WERI-Rb-1 (cell line): ENCODE results near the gene CDHR3.

Experiments used
- DNase-seq: peaks from one replicate; pipeline ENCODE4 v3.0.0-alpha.2; 2020
- H3K27ac ChIP-seq: fragments of 250-450 bp; sonication (Bioruptor Pico); 2 replicates; pipeline ENCODE4 v1.5.1; 2020; ENCODE audit warnings: mild to moderate bottlenecking, moderate library complexity
- H3K27me3 ChIP-seq: fragments of 250-450 bp; sonication (Bioruptor Pico); 2 replicates; pipeline ENCODE4 v1.5.1; 2021; ENCODE audit warnings: mild to moderate bottlenecking, low read depth, moderate library complexity; ENCODE audit not compliant: insufficient read depth, severe bottlenecking
- H3K36me3 ChIP-seq: fragments of 250-450 bp; sonication (Bioruptor Pico); 2 replicates; pipeline ENCODE4 v1.5.1; 2020; ENCODE audit warnings: mild to moderate bottlenecking, moderate library complexity
- H3K4me3 ChIP-seq: 2 replicates; pipeline ENCODE4 v1.5.1; 2011; ENCODE audit warnings: low read depth, mild to moderate bottlenecking, control low read depth, low read length
- H3K9me3 ChIP-seq: fragments of 250-450 bp; sonication (Bioruptor Pico); 2 replicates; pipeline ENCODE4 v1.5.1; 2021; ENCODE audit warnings: mild to moderate bottlenecking, moderate library complexity; ENCODE audit not compliant: severe bottlenecking
- CTCF ChIP-seq: IDR thresholded peaks from 2 replicates; pipeline ENCODE4 v1.5.1; 2011; ENCODE audit warnings: low read depth, mild to moderate bottlenecking, control low read depth, inconsistent platforms, low read length

CDHR3 gene

GRCh38 chr7:105992905-105993304 lies 29.8 kb downstream of the CDHR3 start:
- no peaks in the 10 kb centered on the region for H3K27me3 ChIP-seq
- H3K27ac ChIP-seq, result no peak overlapping the region
- no peak for TF ChIP-seq CTCF
- no peaks in the 10 kb centered on the region for H3K36me3 ChIP-seq
- H3K4me3 ChIP-seq, result no peak overlapping the region
- no peak for DNase-seq
- no peaks in the 10 kb centered on the region for H3K9me3 ChIP-seq

GRCh38 chr7:105996860-105997737 lies 34.0 kb downstream of the CDHR3 start:
- H3K27me3 ChIP-seq, result no peaks in the 10 kb centered on the region
- no peak for DNase-seq
- H3K4me3 ChIP-seq, result no peak overlapping the region

GRCh38 chr7:105999256-105999655 lies 36.2 kb downstream of the CDHR3 start:
- H3K36me3 ChIP-seq, result no peaks in the 10 kb centered on the region
- H3K27me3 ChIP-seq, result no peaks in the 10 kb centered on the region
- H3K9me3 ChIP-seq, result no peaks in the 10 kb centered on the region
- H3K4me3 ChIP-seq, result no peak overlapping the region
- no peak for DNase-seq
- TF ChIP-seq CTCF, result no peak
- no peak overlapping the region for H3K27ac ChIP-seq

More at GRCh38 chr7:105996860-105997737, 34.0 kb downstream of the CDHR3 start:
- no peaks in the 10 kb centered on the region for H3K36me3 ChIP-seq
- no peak for TF ChIP-seq CTCF
- no peaks in the 10 kb centered on the region for H3K9me3 ChIP-seq
- H3K27ac ChIP-seq, result no peak overlapping the region

GRCh38 chr7:106001196-106001595 lies 38.1 kb downstream of the CDHR3 start:
- Histone ChIP-seq H3K36me3 (no peaks in the 10 kb centered on the region), H3K4me3 (no peak overlapping the region), H3K9me3 (no peaks in the 10 kb centered on the region), H3K27me3 (no peaks in the 10 kb centered on the region), H3K27ac (no peak overlapping the region)
- no peak for DNase-seq
- no peak for TF ChIP-seq CTCF

- H3K27me3 ChIP-seq, result no peaks in the 10 kb centered on the region
- no peak for TF ChIP-seq CTCF
- no peak for DNase-seq
- no peak overlapping the region for H3K4me3 ChIP-seq
- no peaks in the 10 kb centered on the region for H3K36me3 ChIP-seq
- peaks cover 2% of the 10 kb centered on the region for H3K9me3 ChIP-seq
- H3K27ac ChIP-seq, result no peak overlapping the region
Measured at GRCh38 chr7:106001886-106002285, 38.8 kb downstream of the CDHR3 start.

GRCh38 chr7:106003525-106004064 lies 40.5 kb downstream of the CDHR3 start:
- H3K36me3 ChIP-seq, result no peaks in the 10 kb centered on the region
- H3K4me3 ChIP-seq, result no peak overlapping the region
- no peak for TF ChIP-seq CTCF
- DNase-seq, result no peak
- no peak overlapping the region for H3K27ac ChIP-seq
- no peaks in the 10 kb centered on the region for H3K27me3 ChIP-seq
- H3K9me3 ChIP-seq, result peaks cover 8% of the 10 kb centered on the region
